PC-3 (cell line): ENCODE measurements around the gene EXOC2.

Source experiments
- EZH2 ChIP-seq: fragments of 300-600 bp; sonication (generic); IDR thresholded peaks from one replicate; pipeline ENCODE4 v1.6.1; 2017; ENCODE audit warnings: antibody characterized with exemption, mild to moderate bottlenecking, low read length; ENCODE audit not compliant: unreplicated experiment
- TF ChIP-seq, protein P1 (sequence below): fragments of 300-600 bp; sonication (generic); conservative IDR thresholded peaks from 2 replicates; pipeline ENCODE4 v1.5.1; 2017; ENCODE audit warnings: antibody characterized with exemption, low read depth, mild to moderate bottlenecking, low read length

DNA sequence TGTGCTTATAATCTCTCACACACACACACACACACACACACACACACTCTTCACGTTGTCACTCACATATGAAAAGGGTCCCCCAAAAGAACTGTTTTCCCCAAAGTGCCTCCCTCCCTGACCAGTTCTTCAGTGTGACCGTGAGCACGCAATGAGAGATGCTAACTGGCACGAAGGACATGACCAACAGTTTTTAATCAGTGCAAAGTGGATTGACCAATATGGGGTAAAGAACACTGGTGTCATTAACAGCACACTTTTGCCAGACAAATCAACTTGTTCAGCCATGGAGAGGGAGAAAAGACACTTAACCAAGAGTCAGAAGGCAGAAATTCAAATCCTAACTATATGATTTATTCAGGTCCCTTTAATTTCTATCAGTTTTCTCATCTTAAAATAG, 15.0 kb downstream of the EXOC2 start:
- TF ChIP-seq, protein P1, sequence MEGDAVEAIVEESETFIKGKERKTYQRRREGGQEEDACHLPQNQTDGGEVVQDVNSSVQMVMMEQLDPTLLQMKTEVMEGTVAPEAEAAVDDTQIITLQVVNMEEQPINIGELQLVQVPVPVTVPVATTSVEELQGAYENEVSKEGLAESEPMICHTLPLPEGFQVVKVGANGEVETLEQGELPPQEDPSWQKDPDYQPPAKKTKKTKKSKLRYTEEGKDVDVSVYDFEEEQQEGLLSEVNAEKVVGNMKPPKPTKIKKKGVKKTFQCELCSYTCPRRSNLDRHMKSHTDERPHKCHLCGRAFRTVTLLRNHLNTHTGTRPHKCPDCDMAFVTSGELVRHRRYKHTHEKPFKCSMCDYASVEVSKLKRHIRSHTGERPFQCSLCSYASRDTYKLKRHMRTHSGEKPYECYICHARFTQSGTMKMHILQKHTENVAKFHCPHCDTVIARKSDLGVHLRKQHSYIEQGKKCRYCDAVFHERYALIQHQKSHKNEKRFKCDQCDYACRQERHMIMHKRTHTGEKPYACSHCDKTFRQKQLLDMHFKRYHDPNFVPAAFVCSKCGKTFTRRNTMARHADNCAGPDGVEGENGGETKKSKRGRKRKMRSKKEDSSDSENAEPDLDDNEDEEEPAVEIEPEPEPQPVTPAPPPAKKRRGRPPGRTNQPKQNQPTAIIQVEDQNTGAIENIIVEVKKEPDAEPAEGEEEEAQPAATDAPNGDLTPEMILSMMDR, result no peak
- TF ChIP-seq EZH2, result no peak
